Measurements from ENCODE around the gene RAMAC.
"Not testable (repeated sequence)": the region's sequence is repeated elsewhere in the genome, so short reads cannot be mapped to it uniquely, and the experiment has no call there.

The RAMAC gene

GRCh38 chr15:83012076-83012426, 26.0 kb downstream of the RAMAC start:
- FAIRE-seq, result no peak

GRCh38 chr15:83012636-83013035, 26.6 kb downstream of the RAMAC start:
- FAIRE-seq (no peak), DNase-seq (ENCODE audit: low spot score) (no peak)

More at GRCh38 chr15:83012076-83012426, 26.0 kb downstream of the RAMAC start:
- DNase-seq (ENCODE audit: low spot score), result no peak

- FAIRE-seq (no peak), DNase-seq (ENCODE audit: low spot score) (no peak)
These were observed 28.2 kb downstream of the RAMAC start for GRCh38 chr15:83014205-83014653.

GRCh38 chr15:83015361-83015760, 29.4 kb downstream of the RAMAC start:
- FAIRE-seq (no peak), DNase-seq (ENCODE audit: low spot score) (no peak)

GRCh38 chr15:83016906-83017305, 30.9 kb downstream of the RAMAC start:
- no peak for FAIRE-seq
- no peak for DNase-seq (ENCODE audit: low spot score)

GRCh38 chr15:83018436-83018835, 32.4 kb downstream of the RAMAC start:
- DNase-seq (ENCODE audit: low spot score) (no peak), FAIRE-seq (no peak)

- peak; percentile 11 for DNase-seq (ENCODE audit: low spot score)
- peak; percentile 16 for FAIRE-seq
These were observed 44.0 kb downstream of the RAMAC start for GRCh38 chr15:83030021-83030420.

- not testable (repeated sequence) for FAIRE-seq; DNase-seq (ENCODE audit: low spot score)
These were observed 45.2 kb downstream of the RAMAC start for GRCh38 chr15:83031234-83031633.

GRCh38 chr15:83036253-83036652, 50.2 kb downstream of the RAMAC start:
- FAIRE-seq (no peak), DNase-seq (ENCODE audit: low spot score) (no peak)

- FAIRE-seq (no peak), DNase-seq (ENCODE audit: low spot score) (no peak)
These were observed 53.2 kb downstream of the RAMAC start for GRCh38 chr15:83039206-83039605.

All from RCC 7860 (cell line).